Measurements from ENCODE around the gene ATP11C. TPM values are rescaled to one million over a fixed set of nuclear protein-coding genes. Genes with fewer than 3 reads are reported as not detected.
"Not testable (repeated sequence)": the region's sequence is repeated elsewhere in the genome, so short reads cannot be mapped to it uniquely, and the experiment has no call there.

The ATP11C gene
- total RNA-seq, 4 donors from 2014 or later: 16.3 to 26.6 (median 18.4) TPM

GRCh38 chrX:139924069-139924695, 8.7 kb downstream of the ATP11C start:
- no peak for TF ChIP-seq POLR2A (IDR thresholded peaks at IDR 0.05)
- Histone ChIP-seq H3K4me3 (no peak overlapping the region), H3K27me3 (no peaks in the 10 kb centered on the region), H3K9me3 (no peaks in the 10 kb centered on the region), H3K27ac (no peak overlapping the region), H3K4me1 (no peaks in the 10 kb centered on the region), H3K36me3 (no peaks in the 10 kb centered on the region)
- WGBS: 58% methylated on average over 5 of the region's 5 CpGs
- no peak for DNase-seq (ENCODE audit: low spot score in 2 of 2)

GRCh38 chrX:139921142-139921541, 11.7 kb downstream of the ATP11C start:
- H3K4me1 ChIP-seq; H3K27ac ChIP-seq; H3K4me3 ChIP-seq; DNase-seq (ENCODE audit: low spot score in 2 of 2); H3K9me3 ChIP-seq; H3K27me3 ChIP-seq; H3K36me3 ChIP-seq: not testable (repeated sequence)
- WGBS: 83% methylated on average over 6 of the region's 6 CpGs

DNA sequence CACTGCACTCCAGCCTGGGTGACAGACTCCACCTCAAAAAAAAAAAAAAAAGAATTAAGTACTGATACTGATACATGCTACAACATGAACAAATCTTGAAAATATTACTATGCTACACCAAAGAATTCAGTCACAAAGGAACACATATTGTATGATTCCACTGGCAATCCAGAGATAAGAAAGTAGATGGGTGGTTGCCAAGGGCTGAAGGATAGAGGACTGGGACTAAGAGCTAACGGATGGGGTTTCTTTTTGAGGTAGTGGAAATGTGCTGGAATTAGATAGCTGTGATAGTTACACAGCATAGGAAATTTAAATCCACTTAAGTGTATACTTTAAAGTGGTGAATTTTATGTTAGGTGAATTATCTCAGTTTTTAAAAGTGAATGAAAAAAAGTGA, 12.5 kb downstream of the ATP11C start:
- TF ChIP-seq POLR2A (IDR thresholded peaks at IDR 0.05): no peak
- no peak for TF ChIP-seq POLR2AphosphoS5 (IDR thresholded peaks at IDR 0.05)
- TF ChIP-seq, protein P1, sequence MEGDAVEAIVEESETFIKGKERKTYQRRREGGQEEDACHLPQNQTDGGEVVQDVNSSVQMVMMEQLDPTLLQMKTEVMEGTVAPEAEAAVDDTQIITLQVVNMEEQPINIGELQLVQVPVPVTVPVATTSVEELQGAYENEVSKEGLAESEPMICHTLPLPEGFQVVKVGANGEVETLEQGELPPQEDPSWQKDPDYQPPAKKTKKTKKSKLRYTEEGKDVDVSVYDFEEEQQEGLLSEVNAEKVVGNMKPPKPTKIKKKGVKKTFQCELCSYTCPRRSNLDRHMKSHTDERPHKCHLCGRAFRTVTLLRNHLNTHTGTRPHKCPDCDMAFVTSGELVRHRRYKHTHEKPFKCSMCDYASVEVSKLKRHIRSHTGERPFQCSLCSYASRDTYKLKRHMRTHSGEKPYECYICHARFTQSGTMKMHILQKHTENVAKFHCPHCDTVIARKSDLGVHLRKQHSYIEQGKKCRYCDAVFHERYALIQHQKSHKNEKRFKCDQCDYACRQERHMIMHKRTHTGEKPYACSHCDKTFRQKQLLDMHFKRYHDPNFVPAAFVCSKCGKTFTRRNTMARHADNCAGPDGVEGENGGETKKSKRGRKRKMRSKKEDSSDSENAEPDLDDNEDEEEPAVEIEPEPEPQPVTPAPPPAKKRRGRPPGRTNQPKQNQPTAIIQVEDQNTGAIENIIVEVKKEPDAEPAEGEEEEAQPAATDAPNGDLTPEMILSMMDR (IDR thresholded peaks at IDR 0.05): no peak
- TF ChIP-seq EP300 (IDR thresholded peaks at IDR 0.05): no peak
- no peaks in the 10 kb centered on the region for H3K27me3 ChIP-seq
- 82% methylated on average over 1 of the region's 1 CpG for WGBS
- H3K36me3 ChIP-seq: no peaks in the 10 kb centered on the region
- H3K9me3 ChIP-seq: no peaks in the 10 kb centered on the region
- no peaks in the 10 kb centered on the region for H3K4me1 ChIP-seq
- no peak for DNase-seq (ENCODE audit: low spot score in 2 of 2)
- H3K27ac ChIP-seq: no peak overlapping the region
- no peak overlapping the region for H3K4me3 ChIP-seq

DNA sequence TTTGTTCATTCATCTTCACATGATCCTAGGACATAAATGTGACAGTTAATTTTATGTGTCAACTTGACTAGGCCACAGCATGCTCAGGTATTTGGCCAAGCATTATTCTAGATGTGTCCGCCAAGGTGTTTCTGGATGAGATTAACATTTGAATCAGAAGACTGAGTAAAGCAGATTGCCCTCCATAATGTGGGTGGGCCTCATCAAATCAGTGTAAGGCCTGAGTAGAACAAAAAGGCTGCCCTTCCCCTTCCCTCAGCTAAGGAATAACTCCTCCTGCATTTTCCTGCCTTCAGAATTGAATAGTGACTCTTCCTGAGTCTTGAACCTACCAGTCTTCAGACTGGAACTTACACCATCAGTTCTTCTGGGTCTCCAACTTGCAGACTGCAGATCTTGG, 18.4 kb downstream of the ATP11C start:
- no peak overlapping the region for H3K4me3 ChIP-seq
- TF ChIP-seq POLR2AphosphoS5 (IDR thresholded peaks at IDR 0.05) (no peak), POLR2A (IDR thresholded peaks at IDR 0.05) (no peak), EP300 (IDR thresholded peaks at IDR 0.05) (no peak)
- TF ChIP-seq, protein P1 (IDR thresholded peaks at IDR 0.05): no peak
- WGBS: 82% methylated on average over 1 of the region's 1 CpG

GRCh38 chrX:139909712-139910111, 23.1 kb downstream of the ATP11C start:
- no peaks in the 10 kb centered on the region for H3K4me1 ChIP-seq
- no peak for DNase-seq (ENCODE audit: low spot score in 2 of 2)

More for the DNA sequence above, 18.4 kb downstream of the ATP11C start:
- Histone ChIP-seq H3K36me3 (no peaks in the 10 kb centered on the region), H3K27ac (no peak overlapping the region), H3K9me3 (no peaks in the 10 kb centered on the region), H3K27me3 (no peaks in the 10 kb centered on the region), H3K4me1 (no peaks in the 10 kb centered on the region)
- DNase-seq (ENCODE audit: low spot score in 2 of 2): no peak

GRCh38 chrX:139907078-139907477, 25.8 kb downstream of the ATP11C start:
- 99% methylated on average over 3 of the region's 3 CpGs for WGBS
- DNase-seq (ENCODE audit: low spot score in 2 of 2): no peak
- H3K27ac ChIP-seq: no peak overlapping the region
- H3K27me3 ChIP-seq: no peaks in the 10 kb centered on the region
- H3K4me1 ChIP-seq: no peaks in the 10 kb centered on the region
- no peak for TF ChIP-seq POLR2A (IDR thresholded peaks at IDR 0.05)
- TF ChIP-seq POLR2AphosphoS5 (IDR thresholded peaks at IDR 0.05): no peak
- TF ChIP-seq, protein P1 (IDR thresholded peaks at IDR 0.05): no peak
- TF ChIP-seq EP300 (IDR thresholded peaks at IDR 0.05): no peak
- H3K4me3 ChIP-seq: no peak overlapping the region
- H3K36me3 ChIP-seq: no peaks in the 10 kb centered on the region
- H3K9me3 ChIP-seq: no peaks in the 10 kb centered on the region

More at GRCh38 chrX:139909712-139910111, 23.1 kb downstream of the ATP11C start:
- H3K4me3 ChIP-seq: no peak overlapping the region
- TF ChIP-seq POLR2A (IDR thresholded peaks at IDR 0.05): no peak
- TF ChIP-seq EP300 (IDR thresholded peaks at IDR 0.05): no peak
- TF ChIP-seq, protein P1 (IDR thresholded peaks at IDR 0.05): no peak
- no peak for TF ChIP-seq POLR2AphosphoS5 (IDR thresholded peaks at IDR 0.05)
- no peak overlapping the region for H3K27ac ChIP-seq
- H3K27me3 ChIP-seq: no peaks in the 10 kb centered on the region
- no peaks in the 10 kb centered on the region for H3K36me3 ChIP-seq
- H3K9me3 ChIP-seq: no peaks in the 10 kb centered on the region
- 59% methylated on average over 3 of the region's 3 CpGs for WGBS
